ENCODE data around the gene NT5DC3. TPM values are rescaled to one million over a fixed set of nuclear protein-coding genes. Genes with fewer than 3 reads are reported as not detected.
"Not testable (repeated sequence)": the region's sequence is repeated elsewhere in the genome, so short reads cannot be mapped to it uniquely, and the experiment has no call there.

Gene NT5DC3
- total RNA-seq, 1 donor from 2014 or later: 5.3 TPM

- no peak for DNase-seq (ENCODE audit: extremely low read depth, low read depth, low spot score)
Measured at GRCh38 chr12:103855896-103856657, 15.0 kb upstream of the NT5DC3 start.

- no peak for DNase-seq (ENCODE audit: extremely low read depth, low read depth, low spot score)
Measured at GRCh38 chr12:103855036-103855712, 14.1 kb upstream of the NT5DC3 start.

- DNase-seq (ENCODE audit: extremely low read depth, low read depth, low spot score): no peak
Measured at GRCh38 chr12:103854372-103854973, 13.4 kb upstream of the NT5DC3 start.

DNA sequence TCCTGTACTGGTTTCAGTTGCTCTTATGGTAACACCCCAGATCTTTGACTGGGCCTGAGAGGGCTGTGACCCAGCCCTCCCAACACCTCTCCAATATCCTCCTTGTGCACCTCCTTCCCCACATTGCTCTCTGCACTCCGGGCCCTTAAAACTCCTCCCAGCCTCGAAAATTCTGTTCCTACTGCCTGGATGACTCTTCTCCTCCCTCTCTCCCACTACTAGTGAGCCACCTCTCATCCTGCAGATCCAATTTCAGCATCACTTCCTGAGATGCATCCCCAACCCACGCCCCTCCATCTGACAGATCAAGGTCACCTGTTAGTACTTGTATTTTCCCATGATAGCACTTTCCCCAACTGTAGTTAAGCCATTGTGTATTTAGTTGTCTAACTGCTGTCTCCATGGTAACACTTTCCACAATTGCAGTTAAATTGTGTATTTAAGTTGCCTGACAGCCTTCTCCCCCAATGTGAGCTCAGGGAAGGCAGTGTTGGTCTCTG, 11.5 kb upstream of the NT5DC3 start:
- DNase-seq (ENCODE audit: extremely low read depth, low read depth, low spot score): no peak

GRCh38 chr12:103851127-103851526, 10.1 kb upstream of the NT5DC3 start:
- DNase-seq (ENCODE audit: extremely low read depth, low read depth, low spot score): no peak

- DNase-seq (ENCODE audit: extremely low read depth, low read depth, low spot score): no peak
Measured at GRCh38 chr12:103850429-103850828, 9.4 kb upstream of the NT5DC3 start.

- no peak for DNase-seq (ENCODE audit: extremely low read depth, low read depth, low spot score)
Measured at GRCh38 chr12:103848917-103849491, 8.0 kb upstream of the NT5DC3 start.

DNA sequence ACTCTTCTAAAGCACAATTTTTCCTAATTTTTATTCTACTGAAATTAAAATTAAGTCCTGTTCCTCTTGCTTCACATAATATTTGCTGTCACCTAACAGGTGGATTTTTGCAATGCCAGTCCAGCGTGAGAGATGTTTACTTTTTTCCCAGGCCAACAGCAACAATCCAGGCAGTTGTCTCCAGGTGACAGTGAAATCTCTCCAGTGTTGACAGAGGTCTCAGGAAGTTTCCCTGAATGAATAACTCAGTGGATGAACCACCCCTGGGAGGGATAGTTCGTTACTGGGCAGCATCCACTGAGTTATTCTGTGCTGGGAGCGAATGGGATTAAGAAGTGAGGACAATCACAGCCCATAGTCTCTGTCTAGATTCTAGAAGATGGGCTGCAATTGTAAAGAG, 7.1 kb upstream of the NT5DC3 start:
- DNase-seq (ENCODE audit: extremely low read depth, low read depth, low spot score): no peak

DNA sequence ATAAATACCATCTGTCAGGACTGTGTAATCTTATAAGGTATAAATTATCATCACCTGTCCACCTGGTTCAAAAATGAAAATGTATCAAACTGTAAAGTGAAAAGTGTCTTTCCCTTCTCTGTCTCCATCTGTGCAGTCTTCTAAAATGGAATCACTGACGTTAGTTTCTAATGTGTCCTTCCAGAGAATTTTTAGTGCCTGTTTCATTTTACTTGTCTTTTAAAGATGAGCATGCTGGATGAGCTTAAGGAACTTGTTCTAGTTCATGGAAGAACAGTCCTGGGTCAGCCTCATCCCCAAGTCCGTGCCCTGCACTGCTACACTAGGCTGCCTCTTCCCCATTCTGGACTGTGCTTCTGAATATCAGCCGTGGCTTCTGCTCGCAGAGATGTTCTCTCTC, 5.4 kb upstream of the NT5DC3 start:
- DNase-seq (ENCODE audit: extremely low read depth, low read depth, low spot score): no peak

GRCh38 chr12:103844305-103844704, 3.3 kb upstream of the NT5DC3 start:
- DNase-seq (ENCODE audit: extremely low read depth, low read depth, low spot score): no peak

DNA sequence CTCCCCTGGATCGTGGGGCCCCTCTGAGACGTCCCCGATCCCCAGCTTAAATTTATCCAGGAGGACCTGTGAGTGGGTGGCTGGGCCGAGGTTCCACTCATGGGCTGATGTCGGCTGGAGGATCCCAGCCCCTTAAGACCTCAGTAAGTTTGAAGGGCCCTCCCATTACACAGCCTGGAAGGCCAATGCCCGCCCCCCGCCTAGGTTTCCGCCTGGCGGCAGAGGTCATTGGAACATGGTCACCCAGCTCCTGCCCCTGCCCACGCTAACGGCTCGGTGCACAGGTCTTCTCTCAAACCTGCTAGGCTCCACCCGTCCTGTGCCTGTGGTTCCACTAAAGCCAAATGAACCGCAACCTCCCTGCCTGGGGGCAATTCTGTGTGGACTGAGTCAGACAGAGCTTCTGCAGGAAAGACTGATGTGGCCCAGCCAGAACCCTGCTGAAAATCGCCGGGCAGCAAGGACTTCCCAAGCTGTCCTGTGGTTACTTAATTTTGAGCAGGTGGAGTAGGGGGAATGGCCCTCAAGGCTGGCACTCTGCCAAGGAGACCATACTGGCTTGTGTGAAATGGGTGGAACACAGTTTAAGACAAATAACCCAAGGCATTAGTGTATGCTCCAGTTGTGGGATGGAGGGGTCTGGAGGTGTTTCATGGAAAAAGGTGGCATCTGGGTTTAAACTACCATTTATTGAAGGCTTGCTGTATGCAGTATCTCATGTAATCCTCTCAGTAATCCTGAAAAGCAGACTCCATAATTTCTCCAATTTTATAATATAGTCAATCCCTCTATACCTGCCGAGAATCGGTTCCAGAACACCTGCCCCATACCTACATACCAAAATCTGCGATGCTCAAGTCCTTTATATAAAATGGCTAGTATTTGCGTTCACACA, 903 bp upstream of the NT5DC3 start:
- DNase-seq (ENCODE audit: extremely low read depth, low read depth, low spot score): no peak

DNA sequence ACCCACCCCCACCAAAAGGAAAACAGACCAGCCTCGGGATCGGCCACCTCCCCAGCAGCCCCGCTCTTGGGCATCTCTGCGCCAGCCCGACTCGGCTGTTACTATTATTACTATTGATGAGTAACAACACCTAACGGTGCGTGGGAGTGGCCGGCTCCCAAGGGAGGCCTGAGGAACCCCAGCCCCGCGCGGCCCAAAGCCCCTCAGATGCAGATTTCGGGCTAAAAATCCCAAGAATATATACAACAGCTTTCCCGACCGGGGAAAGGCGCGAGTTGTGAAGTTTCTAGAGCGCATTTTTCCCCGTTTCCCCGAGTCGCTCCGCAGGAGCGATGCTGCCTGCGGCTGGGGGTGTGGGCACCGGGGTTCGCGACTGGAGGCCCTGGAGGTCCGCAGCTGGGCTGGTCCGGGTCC, 565 bp downstream of the NT5DC3 start:
- DNase-seq (ENCODE audit: extremely low read depth, low read depth, low spot score): no peak

DNA sequence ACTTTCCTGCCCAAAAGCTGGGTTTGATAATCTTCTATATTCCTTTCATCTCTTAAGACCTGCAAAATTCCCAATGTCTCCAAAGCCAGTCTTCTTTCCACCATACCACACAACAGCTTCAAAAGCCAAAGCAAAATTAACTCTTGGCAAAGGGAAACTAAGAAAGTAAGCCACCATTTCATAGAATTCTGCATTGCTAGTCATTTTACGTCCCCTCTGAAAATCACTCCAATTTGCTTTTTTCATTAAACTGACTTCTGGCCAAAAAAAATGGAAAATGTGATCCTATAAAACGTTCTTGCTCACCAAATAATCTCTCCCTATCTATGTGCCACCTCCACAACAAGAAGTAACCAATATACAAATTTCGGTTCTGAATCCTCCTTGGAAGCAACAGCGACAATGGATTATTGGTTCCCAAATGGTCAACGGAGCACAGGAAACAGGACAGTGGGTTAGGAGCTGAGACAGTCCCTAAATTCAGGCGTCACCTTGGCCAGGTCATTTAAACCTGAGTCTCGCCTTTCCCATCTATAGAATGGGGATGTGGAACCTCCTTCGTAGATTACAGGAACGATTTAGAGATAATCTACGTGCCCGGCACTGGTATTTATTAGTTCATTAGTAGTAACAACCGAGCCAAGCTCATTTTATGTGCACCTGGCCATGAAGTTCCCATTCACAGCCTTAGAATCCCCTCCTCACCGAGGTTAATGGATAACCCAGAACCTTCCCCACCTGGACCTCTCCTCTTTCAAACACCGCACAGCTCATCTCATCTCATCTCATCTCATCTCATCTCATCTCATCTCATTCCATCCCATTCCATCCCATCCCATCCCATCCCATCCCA, 1.2 kb downstream of the NT5DC3 start:
- DNase-seq (ENCODE audit: extremely low read depth, low read depth, low spot score): no peak

- DNase-seq (ENCODE audit: extremely low read depth, low read depth, low spot score): no peak
Measured at GRCh38 chr12:103839103-103839502, 1.9 kb downstream of the NT5DC3 start.

- no peak for DNase-seq (ENCODE audit: extremely low read depth, low read depth, low spot score)
Measured at GRCh38 chr12:103838254-103838914, 2.6 kb downstream of the NT5DC3 start.

- no peak for DNase-seq (ENCODE audit: extremely low read depth, low read depth, low spot score)
Measured at GRCh38 chr12:103836345-103836744, 4.7 kb downstream of the NT5DC3 start.

- not testable (repeated sequence) for DNase-seq (ENCODE audit: extremely low read depth, low read depth, low spot score)
Measured at GRCh38 chr12:103835747-103836335, 5.2 kb downstream of the NT5DC3 start.

GRCh38 chr12:103834942-103835341, 6.1 kb downstream of the NT5DC3 start:
- no peak for DNase-seq (ENCODE audit: extremely low read depth, low read depth, low spot score)

- no peak for DNase-seq (ENCODE audit: extremely low read depth, low read depth, low spot score)
Measured at GRCh38 chr12:103833891-103834290, 7.1 kb downstream of the NT5DC3 start.

Measured in glomerular endothelial cell (primary cell).